HEK293T (cell line): ENCODE results near the gene CALML3.

ENCODE experiments used
- CTCF ChIA-PET: fragments of 350-600 bp; formaldehyde crosslinking; extraction: SDS; loops from one replicate; lab custom pipeline; 2021; ENCODE audit warnings: antibody characterized with exemption, inconsistent platforms; lab: Yijun Ruan, JAX
- POLR2A ChIA-PET: fragments of 350-600 bp; formaldehyde crosslinking; extraction: SDS; loops from one replicate; lab custom pipeline; 2020; ENCODE audit warnings: antibody characterized with exemption, inconsistent platforms; lab: Yijun Ruan, JAX
- DNase-seq: peaks from one replicate; pipeline ENCODE4 v3.0.0; 2012; ENCODE audit warnings: mixed read lengths; ENCODE audit errors: extremely low spot score
- ARNT ChIP-seq: fragments of 450-650 bp; IDR thresholded peaks from 2 replicates; pipeline ENCODE4 v1.6.1; 2017; ENCODE audit warnings: mild to moderate bottlenecking
- BHLHE40 ChIP-seq: fragments of 450-650 bp; IDR thresholded peaks from 2 replicates; pipeline ENCODE4 v1.6.1; 2016; ENCODE audit warnings: mild to moderate bottlenecking, moderate library complexity, borderline replicate concordance
- CTBP1 ChIP-seq: fragments of 450-650 bp; IDR thresholded peaks from 2 replicates; pipeline ENCODE4 v1.6.1; 2016; ENCODE audit warnings: borderline replicate concordance
- ELF4 ChIP-seq: fragments of 450-650 bp; IDR thresholded peaks from 2 replicates; pipeline ENCODE4 v1.6.1; 2017; ENCODE audit warnings: antibody characterized with exemption
- FOXA1 ChIP-seq: fragments of 450-650 bp; IDR thresholded peaks from 2 replicates; pipeline ENCODE4 v1.6.1; 2016; ENCODE audit warnings: mild to moderate bottlenecking
- FOXK2 ChIP-seq: fragments of 450-650 bp; IDR thresholded peaks from 2 replicates; pipeline ENCODE4 v1.6.1; 2016; ENCODE audit warnings: mild to moderate bottlenecking
- FOXM1 ChIP-seq: fragments of 450-650 bp; IDR thresholded peaks from 2 replicates; pipeline ENCODE4 v1.6.1; 2017; ENCODE audit warnings: mild to moderate bottlenecking, borderline replicate concordance
- HDGF ChIP-seq: fragments of 450-650 bp; IDR thresholded peaks from 2 replicates; pipeline ENCODE4 v1.6.1; 2017; ENCODE audit warnings: antibody characterized with exemption, borderline replicate concordance
- L3MBTL2 ChIP-seq: fragments of 450-650 bp; conservative IDR thresholded peaks from 2 replicates; pipeline ENCODE4 v1.6.1; 2016; ENCODE audit warnings: mild to moderate bottlenecking
- LEF1 ChIP-seq: fragments of 450-650 bp; IDR thresholded peaks from 2 replicates; pipeline ENCODE4 v1.6.1; 2017; ENCODE audit warnings: mild to moderate bottlenecking, borderline replicate concordance
- NFRKB ChIP-seq: fragments of 450-650 bp; IDR thresholded peaks from 2 replicates; pipeline ENCODE4 v1.6.1; 2016; ENCODE audit warnings: mild to moderate bottlenecking, moderate library complexity
- SP1 ChIP-seq: fragments of 450-650 bp; IDR thresholded peaks from 2 replicates; pipeline ENCODE4 v1.6.1; 2017
- SUZ12 ChIP-seq: fragments of 450-650 bp; IDR thresholded peaks from 2 replicates; pipeline ENCODE4 v1.6.1; 2016; ENCODE audit warnings: mild to moderate bottlenecking
- TARDBP ChIP-seq: fragments of 450-650 bp; IDR thresholded peaks from 2 replicates; pipeline ENCODE4 v1.6.1; 2016
- ZNF384 ChIP-seq: fragments of 450-650 bp; IDR thresholded peaks from 2 replicates; pipeline ENCODE4 v1.6.1; 2016
- TF ChIP-seq, protein P1 (sequence below): fragments of 450-650 bp; IDR thresholded peaks from 2 replicates; pipeline ENCODE4 v1.6.1; 2016

Gene CALML3

DNA sequence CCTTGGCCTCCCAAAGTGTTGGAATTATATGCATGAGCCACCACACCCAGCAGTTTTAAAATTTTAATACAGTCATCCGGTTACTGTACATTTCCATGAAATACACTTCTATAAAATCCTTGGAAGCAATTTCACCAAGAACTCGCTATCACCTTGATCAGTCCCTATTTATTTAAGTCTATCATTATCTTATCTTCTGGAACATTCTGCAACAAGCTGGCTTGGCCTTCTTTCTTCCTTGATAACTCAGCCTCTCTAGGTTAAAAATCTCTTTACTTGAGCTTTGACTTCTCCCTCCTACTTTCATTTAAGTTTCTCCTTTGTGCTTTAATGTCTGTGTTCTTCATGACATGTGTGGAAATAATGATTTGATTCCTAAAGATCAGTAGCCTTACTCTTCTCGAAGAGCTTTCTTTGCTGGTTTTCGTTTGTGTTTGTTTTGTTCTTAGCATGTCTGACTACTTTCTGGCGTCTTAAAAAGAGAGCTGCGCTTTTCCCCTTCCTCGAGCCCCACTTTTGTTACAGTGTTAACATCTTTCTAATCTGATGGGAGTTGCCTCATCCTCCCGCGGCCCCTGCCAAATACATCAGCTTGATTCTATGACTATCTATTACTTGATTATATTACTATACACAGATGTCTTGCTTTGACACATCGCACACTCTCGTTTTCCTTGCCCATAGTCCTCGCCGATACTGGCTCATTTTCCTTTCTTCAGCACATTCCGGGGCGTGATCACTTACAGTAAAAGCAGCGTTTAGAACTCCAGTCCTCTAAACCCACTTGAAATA lies 14.3 kb upstream of the CALML3 start:
- ChIA-PET POLR2A (interaction anchor here (1.2 kb wide), 1 partner anchor 9 kb away, joined by 3 read pairs; no protein-coding TSS in a partner anchor), CTCF (no interaction called here)
- TF ChIP-seq L3MBTL2 (no peak), SP1 (no peak), NFRKB (no peak), FOXA1 (no peak)
- TF ChIP-seq, protein P1, sequence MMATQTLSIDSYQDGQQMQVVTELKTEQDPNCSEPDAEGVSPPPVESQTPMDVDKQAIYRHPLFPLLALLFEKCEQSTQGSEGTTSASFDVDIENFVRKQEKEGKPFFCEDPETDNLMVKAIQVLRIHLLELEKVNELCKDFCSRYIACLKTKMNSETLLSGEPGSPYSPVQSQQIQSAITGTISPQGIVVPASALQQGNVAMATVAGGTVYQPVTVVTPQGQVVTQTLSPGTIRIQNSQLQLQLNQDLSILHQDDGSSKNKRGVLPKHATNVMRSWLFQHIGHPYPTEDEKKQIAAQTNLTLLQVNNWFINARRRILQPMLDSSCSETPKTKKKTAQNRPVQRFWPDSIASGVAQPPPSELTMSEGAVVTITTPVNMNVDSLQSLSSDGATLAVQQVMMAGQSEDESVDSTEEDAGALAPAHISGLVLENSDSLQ = no peak
- DNase-seq = no peak

DNA sequence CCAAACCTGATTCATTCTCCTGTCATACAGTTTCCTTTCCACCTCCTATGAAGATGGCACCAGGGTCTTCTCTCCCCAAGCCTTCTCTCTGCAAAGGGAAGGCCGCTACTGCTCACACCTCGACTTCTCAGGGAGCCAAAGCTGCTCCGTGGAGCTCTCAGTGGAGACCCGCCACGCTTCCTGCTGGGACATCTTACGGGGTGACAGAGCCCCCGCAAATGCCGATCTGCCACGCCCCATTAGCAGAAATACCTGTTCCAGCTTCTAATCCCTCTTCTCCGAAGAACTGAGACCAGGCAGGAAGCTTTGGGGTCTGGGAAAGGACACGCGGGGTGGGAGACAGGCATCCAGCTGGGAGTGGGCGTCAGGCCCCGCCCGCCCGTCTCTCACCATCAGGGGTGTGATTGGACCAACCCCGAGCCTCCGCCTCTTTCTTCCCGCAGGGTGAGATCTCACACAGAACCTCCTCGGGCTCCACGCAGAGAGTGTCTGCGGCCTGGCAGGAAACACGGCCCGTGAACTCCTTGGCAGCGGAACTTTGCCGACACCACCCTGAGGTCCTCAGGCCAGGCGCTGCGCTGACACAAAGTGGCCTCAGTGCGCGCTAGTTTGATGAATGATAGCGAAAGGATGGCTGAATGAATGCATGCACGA lies 13.4 kb upstream of the CALML3 start:
- ChIA-PET CTCF (no interaction called here), POLR2A (no interaction called here)
- DNase-seq = no peak
- TF ChIP-seq LEF1 (no peak), SP1 (no peak), L3MBTL2 (no peak), FOXM1 (no peak), HDGF (no peak), ARNT (no peak), ELF4 (no peak), BHLHE40 (no peak), ZNF384 (no peak), FOXA1 (no peak), FOXK2 (no peak), TARDBP (no peak), NFRKB (no peak)
- TF ChIP-seq, protein P1 = no peak

DNA sequence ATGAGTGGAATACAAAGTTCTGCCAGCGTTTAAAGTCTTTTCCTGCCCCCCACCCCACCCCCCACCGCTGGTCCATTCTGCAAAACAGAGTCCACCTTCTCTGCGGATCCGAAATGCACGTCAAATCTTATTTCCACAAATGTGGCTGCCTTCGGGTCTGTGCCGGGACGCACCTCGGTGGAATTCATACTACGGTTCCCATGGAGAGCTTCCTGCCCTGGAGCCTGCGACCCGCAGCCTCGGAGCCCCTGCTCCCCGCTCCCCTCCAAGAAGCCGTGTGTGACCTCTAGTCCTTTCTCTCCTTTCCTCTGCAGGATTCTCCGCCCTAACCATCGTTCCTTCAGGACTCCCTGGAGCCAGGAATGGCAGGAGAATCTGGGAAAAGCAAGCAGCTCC lies 12.9 kb upstream of the CALML3 start:
- ChIA-PET CTCF (no interaction called here), POLR2A (no interaction called here)
- no peak for TF ChIP-seq BHLHE40
- TF ChIP-seq CTBP1 = no peak
- no peak for TF ChIP-seq FOXA1
- TF ChIP-seq ZNF384 = no peak
- no peak for TF ChIP-seq ELF4
- TF ChIP-seq, protein P1 = no peak
- TF ChIP-seq TARDBP = no peak
- TF ChIP-seq SUZ12 = no peak
- TF ChIP-seq FOXK2 = no peak
- TF ChIP-seq ARNT = no peak
- TF ChIP-seq FOXM1 = no peak
- TF ChIP-seq L3MBTL2 = no peak
- TF ChIP-seq HDGF = no peak
- TF ChIP-seq NFRKB = no peak
- TF ChIP-seq LEF1 = no peak
- TF ChIP-seq SP1 = no peak
- DNase-seq = no peak

DNA sequence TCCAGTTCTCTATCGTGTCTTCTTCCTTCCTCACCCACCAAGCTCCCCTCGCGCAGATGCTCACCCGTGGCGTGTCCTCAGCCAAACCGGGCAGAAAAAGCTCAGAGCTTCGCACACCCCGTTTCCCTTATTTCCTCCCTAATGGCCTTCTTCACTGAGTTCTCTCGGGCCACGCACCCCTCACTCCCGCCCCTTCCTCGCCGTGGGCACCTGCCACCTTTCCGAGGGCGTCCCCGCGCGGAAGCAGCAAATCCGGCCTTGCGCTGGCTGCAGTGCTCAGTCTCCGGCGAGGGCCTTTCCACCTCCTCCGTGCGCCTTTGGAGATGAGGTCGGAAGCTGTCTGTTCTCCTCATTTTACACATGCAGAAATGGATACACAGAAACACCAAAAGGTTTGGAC lies 12.4 kb upstream of the CALML3 start:
- CTCF ChIA-PET = no interaction called here
- no peak for TF ChIP-seq NFRKB
- DNase-seq = no peak
- POLR2A ChIA-PET = no interaction called here

DNA sequence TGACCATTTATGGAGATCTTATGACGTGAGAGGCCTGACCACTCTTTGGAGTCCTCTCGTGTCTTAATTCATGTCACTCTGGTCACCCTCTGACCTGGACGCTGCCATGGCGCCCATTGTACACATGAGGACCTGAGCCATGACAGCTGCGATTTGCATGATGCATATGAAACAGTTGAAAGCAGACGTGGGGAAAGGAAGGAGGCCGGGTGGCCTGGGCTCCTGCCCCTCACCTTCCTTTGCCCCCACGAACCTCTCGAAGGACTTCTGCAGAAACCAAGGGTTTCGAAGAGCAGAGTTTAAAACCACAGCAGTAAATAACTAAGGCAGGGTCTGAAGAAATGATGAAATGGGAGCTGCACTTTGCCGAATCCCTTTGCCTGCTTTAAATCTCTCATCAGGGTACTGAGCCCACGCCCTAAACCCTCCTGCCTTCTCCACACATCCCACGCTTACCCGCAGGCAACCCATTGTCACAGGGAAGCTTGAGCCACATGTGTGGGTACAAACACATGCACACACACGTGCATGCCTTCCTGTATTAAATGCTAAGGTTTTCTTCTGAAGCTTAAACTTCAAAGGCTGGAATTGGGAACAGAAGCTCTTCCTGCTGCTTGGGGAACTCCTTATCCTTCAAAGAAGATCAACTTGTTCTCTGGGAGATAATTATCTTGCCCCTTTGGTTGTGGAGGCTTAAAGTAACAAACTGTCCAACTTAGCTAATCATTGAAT lies 11.7 kb upstream of the CALML3 start:
- CTCF ChIA-PET = no interaction called here
- TF ChIP-seq NFRKB (no peak), FOXK2 (no peak), LEF1 (no peak), FOXA1 (no peak), SUZ12 (no peak), ARNT (no peak), L3MBTL2 (no peak), ELF4 (no peak), FOXM1 (no peak), BHLHE40 (no peak), CTBP1 (no peak), ZNF384 (no peak), HDGF (no peak), TARDBP (no peak), SP1 (no peak)
- TF ChIP-seq, protein P1 = no peak
- no peak for DNase-seq
- POLR2A ChIA-PET = no interaction called here
